ENCODE measurements around the gene TRPV6. TPM values are rescaled to one million over a fixed set of nuclear protein-coding genes. Genes with fewer than 3 reads are reported as not detected.

TRPV6 gene
- polyA plus RNA-seq, 1 donor from 2014 or later = 0.30 TPM

DNA sequence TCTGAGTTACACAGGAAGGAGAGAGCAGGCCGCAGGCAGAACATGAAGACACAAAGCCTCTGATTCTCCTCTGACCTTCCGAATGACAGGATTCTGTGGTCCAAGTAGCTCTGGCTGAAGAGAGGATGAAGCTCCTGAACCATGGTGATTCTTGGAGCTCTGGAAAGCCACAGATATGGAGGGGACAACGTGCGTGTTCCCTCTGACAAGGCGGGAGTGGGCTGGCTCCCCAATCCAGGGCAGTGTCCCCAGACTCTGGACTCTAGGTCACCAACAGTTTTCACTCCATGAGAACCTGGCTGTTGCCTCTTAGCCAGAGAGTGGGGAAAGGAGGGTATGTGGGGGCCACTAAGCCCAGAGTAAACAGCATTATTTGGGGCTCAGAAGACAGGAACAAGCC is 7.4 kb upstream of the TRPV6 start:
- Histone ChIP-seq H3K27me3 (ENCODE audit: insufficient read depth, low read depth, low read length) (no peaks in the 10 kb centered on the region), H2AFZ (ENCODE audit: low read depth, low read length) (no peak overlapping the region), H3F3A (ENCODE audit: insufficient read depth, low read length, poor library complexity, severe bottlenecking) (no peaks in the 10 kb centered on the region), H4K20me1 (ENCODE audit: insufficient read depth) (no peaks in the 10 kb centered on the region), H3K9ac (ENCODE audit: low read length) (no peak overlapping the region), H3K79me2 (replicated peaks; ENCODE audit: insufficient read depth, low read length) (no peaks in the 10 kb centered on the region), H3K27ac (ENCODE audit: low read length) (no peak overlapping the region), H3K4me2 (ENCODE audit: low read length) (no peak overlapping the region), H3K9me2 (ENCODE audit: insufficient read depth, low read length) (no peaks in the 10 kb centered on the region), H3K9me3 (ENCODE audit: low read length) (no peaks in the 10 kb centered on the region), H3K4me3 (ENCODE audit: low read length) (no peak overlapping the region), H3K36me3 (ENCODE audit: insufficient read depth, low read length) (no peaks in the 10 kb centered on the region)
- TF ChIP-seq MXI1 (conservative IDR thresholded peaks at IDR 0.05; ENCODE audit: poor library complexity, severe bottlenecking) = no peak
- TF ChIP-seq, protein P1, sequence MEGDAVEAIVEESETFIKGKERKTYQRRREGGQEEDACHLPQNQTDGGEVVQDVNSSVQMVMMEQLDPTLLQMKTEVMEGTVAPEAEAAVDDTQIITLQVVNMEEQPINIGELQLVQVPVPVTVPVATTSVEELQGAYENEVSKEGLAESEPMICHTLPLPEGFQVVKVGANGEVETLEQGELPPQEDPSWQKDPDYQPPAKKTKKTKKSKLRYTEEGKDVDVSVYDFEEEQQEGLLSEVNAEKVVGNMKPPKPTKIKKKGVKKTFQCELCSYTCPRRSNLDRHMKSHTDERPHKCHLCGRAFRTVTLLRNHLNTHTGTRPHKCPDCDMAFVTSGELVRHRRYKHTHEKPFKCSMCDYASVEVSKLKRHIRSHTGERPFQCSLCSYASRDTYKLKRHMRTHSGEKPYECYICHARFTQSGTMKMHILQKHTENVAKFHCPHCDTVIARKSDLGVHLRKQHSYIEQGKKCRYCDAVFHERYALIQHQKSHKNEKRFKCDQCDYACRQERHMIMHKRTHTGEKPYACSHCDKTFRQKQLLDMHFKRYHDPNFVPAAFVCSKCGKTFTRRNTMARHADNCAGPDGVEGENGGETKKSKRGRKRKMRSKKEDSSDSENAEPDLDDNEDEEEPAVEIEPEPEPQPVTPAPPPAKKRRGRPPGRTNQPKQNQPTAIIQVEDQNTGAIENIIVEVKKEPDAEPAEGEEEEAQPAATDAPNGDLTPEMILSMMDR (IDR thresholded peaks at IDR 0.05; ENCODE audit: poor library complexity, severe bottlenecking) = no peak
- TF ChIP-seq, protein P2, sequence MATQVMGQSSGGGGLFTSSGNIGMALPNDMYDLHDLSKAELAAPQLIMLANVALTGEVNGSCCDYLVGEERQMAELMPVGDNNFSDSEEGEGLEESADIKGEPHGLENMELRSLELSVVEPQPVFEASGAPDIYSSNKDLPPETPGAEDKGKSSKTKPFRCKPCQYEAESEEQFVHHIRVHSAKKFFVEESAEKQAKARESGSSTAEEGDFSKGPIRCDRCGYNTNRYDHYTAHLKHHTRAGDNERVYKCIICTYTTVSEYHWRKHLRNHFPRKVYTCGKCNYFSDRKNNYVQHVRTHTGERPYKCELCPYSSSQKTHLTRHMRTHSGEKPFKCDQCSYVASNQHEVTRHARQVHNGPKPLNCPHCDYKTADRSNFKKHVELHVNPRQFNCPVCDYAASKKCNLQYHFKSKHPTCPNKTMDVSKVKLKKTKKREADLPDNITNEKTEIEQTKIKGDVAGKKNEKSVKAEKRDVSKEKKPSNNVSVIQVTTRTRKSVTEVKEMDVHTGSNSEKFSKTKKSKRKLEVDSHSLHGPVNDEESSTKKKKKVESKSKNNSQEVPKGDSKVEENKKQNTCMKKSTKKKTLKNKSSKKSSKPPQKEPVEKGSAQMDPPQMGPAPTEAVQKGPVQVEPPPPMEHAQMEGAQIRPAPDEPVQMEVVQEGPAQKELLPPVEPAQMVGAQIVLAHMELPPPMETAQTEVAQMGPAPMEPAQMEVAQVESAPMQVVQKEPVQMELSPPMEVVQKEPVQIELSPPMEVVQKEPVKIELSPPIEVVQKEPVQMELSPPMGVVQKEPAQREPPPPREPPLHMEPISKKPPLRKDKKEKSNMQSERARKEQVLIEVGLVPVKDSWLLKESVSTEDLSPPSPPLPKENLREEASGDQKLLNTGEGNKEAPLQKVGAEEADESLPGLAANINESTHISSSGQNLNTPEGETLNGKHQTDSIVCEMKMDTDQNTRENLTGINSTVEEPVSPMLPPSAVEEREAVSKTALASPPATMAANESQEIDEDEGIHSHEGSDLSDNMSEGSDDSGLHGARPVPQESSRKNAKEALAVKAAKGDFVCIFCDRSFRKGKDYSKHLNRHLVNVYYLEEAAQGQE (IDR thresholded peaks at IDR 0.05; ENCODE audit: borderline replicate concordance) = no peak
- no peak for TF ChIP-seq EP300 (conservative IDR thresholded peaks at IDR 0.05; ENCODE audit: poor library complexity, severe bottlenecking)
- TF ChIP-seq EZH2 (IDR thresholded peaks at IDR 0.05; ENCODE audit: borderline replicate concordance, insufficient read depth, low read length, poor library complexity, severe bottlenecking) = no peak
- TF ChIP-seq TAF1 (IDR thresholded peaks at IDR 0.05; ENCODE audit: low read depth) = no peak
- TF ChIP-seq SMC3 (conservative IDR thresholded peaks at IDR 0.05; ENCODE audit: poor library complexity) = no peak
- TF ChIP-seq POLR2AphosphoS5 (IDR thresholded peaks at IDR 0.05) = no peak
- no peak for TF ChIP-seq RAD21 (conservative IDR thresholded peaks at IDR 0.05)

DNA sequence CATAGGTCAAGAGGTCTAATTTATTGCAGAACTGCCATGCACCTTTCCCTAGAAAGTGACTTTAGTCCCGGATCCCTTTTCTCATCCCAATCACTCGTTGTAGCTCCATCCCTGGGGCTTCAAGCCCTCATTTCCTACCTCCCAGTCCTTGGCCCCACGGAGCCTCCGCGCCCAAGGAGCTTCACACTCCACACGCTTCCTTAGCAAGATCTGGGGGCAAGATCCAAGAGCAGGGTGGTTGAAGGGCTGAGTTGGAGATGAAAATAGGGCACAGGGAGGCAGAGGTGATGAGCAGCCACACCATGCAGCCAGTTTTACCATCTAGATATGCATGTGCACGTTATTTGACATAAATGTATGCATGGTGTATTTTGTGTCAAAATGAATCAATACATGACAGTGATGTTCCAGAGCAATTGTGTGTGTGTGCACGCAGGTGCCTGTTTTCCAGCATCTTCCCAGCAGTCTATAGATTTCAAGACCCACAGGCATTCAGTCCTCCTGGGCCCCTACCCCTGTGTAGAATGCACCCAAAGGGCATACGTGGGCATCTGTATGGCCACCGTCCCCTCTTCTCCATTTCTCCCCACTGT is 6.0 kb upstream of the TRPV6 start:
- H3K9ac ChIP-seq (ENCODE audit: low read length) = no peak overlapping the region
- no peaks in the 10 kb centered on the region for H3K9me3 ChIP-seq (ENCODE audit: low read length)
- no peak overlapping the region for H2AFZ ChIP-seq (ENCODE audit: low read depth, low read length)
- no peak overlapping the region for H3K4me2 ChIP-seq (ENCODE audit: low read length)
- no peaks in the 10 kb centered on the region for H4K20me1 ChIP-seq (ENCODE audit: insufficient read depth)
- H3K9me2 ChIP-seq (ENCODE audit: insufficient read depth, low read length) = no peaks in the 10 kb centered on the region
- TF ChIP-seq, protein P2 (IDR thresholded peaks at IDR 0.05; ENCODE audit: borderline replicate concordance) = no peak
- TF ChIP-seq EP300 (conservative IDR thresholded peaks at IDR 0.05; ENCODE audit: poor library complexity, severe bottlenecking) (peak; percentile 85), TAF1 (IDR thresholded peaks at IDR 0.05; ENCODE audit: low read depth) (no peak), POLR2AphosphoS5 (IDR thresholded peaks at IDR 0.05) (peak; percentile 72)
- peak overlapping the region; percentile 12 for H3K4me3 ChIP-seq (ENCODE audit: low read length)
- H3K27me3 ChIP-seq (ENCODE audit: insufficient read depth, low read depth, low read length) = no peaks in the 10 kb centered on the region
- peak overlapping the region; percentile 32 for H3K27ac ChIP-seq (ENCODE audit: low read length)
- H3K79me2 ChIP-seq (replicated peaks; ENCODE audit: insufficient read depth, low read length) = no peaks in the 10 kb centered on the region
- no peaks in the 10 kb centered on the region for H3K36me3 ChIP-seq (ENCODE audit: insufficient read depth, low read length)
- no peaks in the 10 kb centered on the region for H3F3A ChIP-seq (ENCODE audit: insufficient read depth, low read length, poor library complexity, severe bottlenecking)
